Measurements from ENCODE around the gene AK5. TPM values are rescaled to one million over a fixed set of nuclear protein-coding genes. Genes with fewer than 3 reads are reported as not detected.
"Not testable (repeated sequence)": the region's sequence is repeated elsewhere in the genome, so short reads cannot be mapped to it uniquely, and the experiment has no call there.

The AK5 gene
- total RNA-seq, 1 donor = 25.3 TPM

GRCh38 chr1:77401384-77401783 lies 119.6 kb downstream of the AK5 start:
- H3K4me1 ChIP-seq (ENCODE audit: insufficient read depth, low read length) = peaks cover 23% of the 10 kb centered on the region
- no peak overlapping the region for H2AFZ ChIP-seq (ENCODE audit: low read length)
- no peaks in the 10 kb centered on the region for H4K20me1 ChIP-seq (ENCODE audit: insufficient read depth, low read length)
- H3K9me3 ChIP-seq (ENCODE audit: low read depth, low read length) = no peaks in the 10 kb centered on the region
- peaks cover 2% of the 10 kb centered on the region for H3K79me2 ChIP-seq (ENCODE audit: insufficient read depth, low read length)
- no peak overlapping the region for H3K4me3 ChIP-seq (ENCODE audit: insufficient read depth, low read length)
- H3K27me3 ChIP-seq (ENCODE audit: insufficient read depth, low read length) = no peaks in the 10 kb centered on the region
- TF ChIP-seq CTCF (IDR thresholded peaks at IDR 0.05; ENCODE audit: extremely low read depth, low read depth, low read length) = no peak
- no peak overlapping the region for H3K4me2 ChIP-seq (ENCODE audit: insufficient read depth, low read length)
- DNase-seq (ENCODE audit: insufficient read length, low spot score, missing footprints) = no peak
- H3K27ac ChIP-seq (ENCODE audit: low read depth, low read length) = peak overlapping the region; percentile 9
- H3K36me3 ChIP-seq (ENCODE audit: insufficient read depth, low read length) = no peaks in the 10 kb centered on the region

GRCh38 chr1:77405186-77405585 lies 123.4 kb downstream of the AK5 start:
- no peak for TF ChIP-seq CTCF (IDR thresholded peaks at IDR 0.05; ENCODE audit: extremely low read depth, low read depth, low read length)
- Histone ChIP-seq H2AFZ (ENCODE audit: low read length) (peak overlapping the region; percentile 42), H3K27me3 (ENCODE audit: insufficient read depth, low read length) (no peaks in the 10 kb centered on the region), H4K20me1 (ENCODE audit: insufficient read depth, low read length) (no peaks in the 10 kb centered on the region), H3K79me2 (ENCODE audit: insufficient read depth, low read length) (peaks cover 2% of the 10 kb centered on the region), H3K4me1 (ENCODE audit: insufficient read depth, low read length) (peaks cover 7% of the 10 kb centered on the region), H3K36me3 (ENCODE audit: insufficient read depth, low read length) (no peaks in the 10 kb centered on the region), H3K4me3 (ENCODE audit: insufficient read depth, low read length) (no peak overlapping the region), H3K27ac (ENCODE audit: low read depth, low read length) (no peak overlapping the region), H3K9me3 (ENCODE audit: low read depth, low read length) (no peaks in the 10 kb centered on the region), H3K4me2 (ENCODE audit: insufficient read depth, low read length) (no peak overlapping the region)
- no peak for DNase-seq (ENCODE audit: insufficient read length, low spot score, missing footprints)

- H3K4me3 ChIP-seq (ENCODE audit: insufficient read depth, low read length) = no peak overlapping the region
- no peak for DNase-seq (ENCODE audit: insufficient read length, low spot score, missing footprints)
- no peak overlapping the region for H3K4me2 ChIP-seq (ENCODE audit: insufficient read depth, low read length)
- H3K36me3 ChIP-seq (ENCODE audit: insufficient read depth, low read length) = no peaks in the 10 kb centered on the region
- H3K27me3 ChIP-seq (ENCODE audit: insufficient read depth, low read length) = no peaks in the 10 kb centered on the region
- no peak overlapping the region for H3K27ac ChIP-seq (ENCODE audit: low read depth, low read length)
- H3K79me2 ChIP-seq (ENCODE audit: insufficient read depth, low read length) = peaks cover 2% of the 10 kb centered on the region
- H4K20me1 ChIP-seq (ENCODE audit: insufficient read depth, low read length) = no peaks in the 10 kb centered on the region
- H3K4me1 ChIP-seq (ENCODE audit: insufficient read depth, low read length) = no peaks in the 10 kb centered on the region
- no peak for TF ChIP-seq CTCF (IDR thresholded peaks at IDR 0.05; ENCODE audit: extremely low read depth, low read depth, low read length)
- no peak overlapping the region for H2AFZ ChIP-seq (ENCODE audit: low read length)
- H3K9me3 ChIP-seq (ENCODE audit: low read depth, low read length) = no peaks in the 10 kb centered on the region
Observed at GRCh38 chr1:77406661-77407060, 124.8 kb downstream of the AK5 start.

- H3K79me2 ChIP-seq (ENCODE audit: insufficient read depth, low read length) = peaks cover 2% of the 10 kb centered on the region
- no peak for TF ChIP-seq CTCF (IDR thresholded peaks at IDR 0.05; ENCODE audit: extremely low read depth, low read depth, low read length)
Observed at GRCh38 chr1:77407738-77408375, 126.0 kb downstream of the AK5 start.

GRCh38 chr1:77408933-77409332 lies 127.1 kb downstream of the AK5 start:
- H4K20me1 ChIP-seq (ENCODE audit: insufficient read depth, low read length); H3K27me3 ChIP-seq (ENCODE audit: insufficient read depth, low read length); H3K79me2 ChIP-seq (ENCODE audit: insufficient read depth, low read length); H3K27ac ChIP-seq (ENCODE audit: low read depth, low read length); H3K4me3 ChIP-seq (ENCODE audit: insufficient read depth, low read length); DNase-seq (ENCODE audit: insufficient read length, low spot score, missing footprints); H3K4me2 ChIP-seq (ENCODE audit: insufficient read depth, low read length); H3K4me1 ChIP-seq (ENCODE audit: insufficient read depth, low read length); H3K36me3 ChIP-seq (ENCODE audit: insufficient read depth, low read length); H2AFZ ChIP-seq (ENCODE audit: low read length); H3K9me3 ChIP-seq (ENCODE audit: low read depth, low read length): not testable (repeated sequence)

More at GRCh38 chr1:77407738-77408375, 126.0 kb downstream of the AK5 start:
- no peak overlapping the region for H3K4me3 ChIP-seq (ENCODE audit: insufficient read depth, low read length)
- no peak overlapping the region for H2AFZ ChIP-seq (ENCODE audit: low read length)
- peaks cover 6% of the 10 kb centered on the region for H3K4me1 ChIP-seq (ENCODE audit: insufficient read depth, low read length)
- no peak for DNase-seq (ENCODE audit: insufficient read length, low spot score, missing footprints)
- H4K20me1 ChIP-seq (ENCODE audit: insufficient read depth, low read length) = no peaks in the 10 kb centered on the region
- no peak overlapping the region for H3K4me2 ChIP-seq (ENCODE audit: insufficient read depth, low read length)
- H3K36me3 ChIP-seq (ENCODE audit: insufficient read depth, low read length) = no peaks in the 10 kb centered on the region
- H3K27me3 ChIP-seq (ENCODE audit: insufficient read depth, low read length) = no peaks in the 10 kb centered on the region
- no peaks in the 10 kb centered on the region for H3K9me3 ChIP-seq (ENCODE audit: low read depth, low read length)
- H3K27ac ChIP-seq (ENCODE audit: low read depth, low read length) = no peak overlapping the region

Measured in osteoblast (primary cell).